Measurements from ENCODE around the gene PLEKHA5. TPM values are rescaled to one million over a fixed set of nuclear protein-coding genes. Genes with fewer than 3 reads are reported as not detected.
A peak's percentile ranks its signal among the peaks of the same experiment; 100 is the strongest.

The PLEKHA5 gene
- total RNA-seq, 1 donor from 2014 or later = 68.6 TPM

DNA sequence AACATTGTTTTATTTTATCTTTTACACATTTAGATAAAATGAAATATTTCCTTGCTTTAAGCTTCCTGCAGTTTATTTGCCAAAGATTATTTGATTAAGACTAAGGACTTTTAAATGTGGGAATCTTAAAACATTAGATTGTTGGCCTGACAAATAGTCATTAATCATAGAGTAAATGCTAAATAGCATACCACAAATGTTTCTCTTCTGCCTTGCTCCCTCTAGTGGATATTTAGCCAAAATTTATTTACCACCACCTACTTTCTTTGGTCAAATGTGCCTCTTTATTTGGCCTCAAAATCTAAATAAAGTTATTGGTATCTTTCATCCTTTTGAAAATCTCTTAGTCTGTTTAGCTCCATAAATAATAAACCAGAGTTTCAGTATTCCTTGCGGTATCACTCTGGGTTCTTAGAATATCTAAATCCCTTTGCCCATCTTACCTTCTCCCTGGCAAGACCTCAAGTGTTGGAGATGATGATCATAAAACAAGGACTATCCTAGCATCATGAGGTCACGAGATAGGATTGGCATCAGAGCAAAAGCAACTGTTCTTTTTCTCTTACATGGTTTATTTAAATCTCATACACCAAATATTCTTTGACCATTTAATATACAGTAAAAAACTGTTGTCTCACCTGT, 159.2 kb downstream of the PLEKHA5 start:
- peaks cover 45% of the 10 kb centered on the region for H3K36me3 Mint-ChIP-seq
- H3K9me3 Mint-ChIP-seq = no peaks in the 10 kb centered on the region
- H3K4me3 Mint-ChIP-seq = no peak overlapping the region
- DNase-seq (ENCODE audit: extremely low spot score, unreplicated experiment) = no peak
- H3K4me1 Mint-ChIP-seq (ENCODE audit: unreplicated experiment) = no peaks in the 10 kb centered on the region
- no peaks in the 10 kb centered on the region for H3K27me3 Mint-ChIP-seq
- no peak overlapping the region for H3K27ac Mint-ChIP-seq
- TF ChIP-seq, protein P1, sequence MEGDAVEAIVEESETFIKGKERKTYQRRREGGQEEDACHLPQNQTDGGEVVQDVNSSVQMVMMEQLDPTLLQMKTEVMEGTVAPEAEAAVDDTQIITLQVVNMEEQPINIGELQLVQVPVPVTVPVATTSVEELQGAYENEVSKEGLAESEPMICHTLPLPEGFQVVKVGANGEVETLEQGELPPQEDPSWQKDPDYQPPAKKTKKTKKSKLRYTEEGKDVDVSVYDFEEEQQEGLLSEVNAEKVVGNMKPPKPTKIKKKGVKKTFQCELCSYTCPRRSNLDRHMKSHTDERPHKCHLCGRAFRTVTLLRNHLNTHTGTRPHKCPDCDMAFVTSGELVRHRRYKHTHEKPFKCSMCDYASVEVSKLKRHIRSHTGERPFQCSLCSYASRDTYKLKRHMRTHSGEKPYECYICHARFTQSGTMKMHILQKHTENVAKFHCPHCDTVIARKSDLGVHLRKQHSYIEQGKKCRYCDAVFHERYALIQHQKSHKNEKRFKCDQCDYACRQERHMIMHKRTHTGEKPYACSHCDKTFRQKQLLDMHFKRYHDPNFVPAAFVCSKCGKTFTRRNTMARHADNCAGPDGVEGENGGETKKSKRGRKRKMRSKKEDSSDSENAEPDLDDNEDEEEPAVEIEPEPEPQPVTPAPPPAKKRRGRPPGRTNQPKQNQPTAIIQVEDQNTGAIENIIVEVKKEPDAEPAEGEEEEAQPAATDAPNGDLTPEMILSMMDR (conservative IDR thresholded peaks at IDR 0.05) = peak; percentile 84

DNA sequence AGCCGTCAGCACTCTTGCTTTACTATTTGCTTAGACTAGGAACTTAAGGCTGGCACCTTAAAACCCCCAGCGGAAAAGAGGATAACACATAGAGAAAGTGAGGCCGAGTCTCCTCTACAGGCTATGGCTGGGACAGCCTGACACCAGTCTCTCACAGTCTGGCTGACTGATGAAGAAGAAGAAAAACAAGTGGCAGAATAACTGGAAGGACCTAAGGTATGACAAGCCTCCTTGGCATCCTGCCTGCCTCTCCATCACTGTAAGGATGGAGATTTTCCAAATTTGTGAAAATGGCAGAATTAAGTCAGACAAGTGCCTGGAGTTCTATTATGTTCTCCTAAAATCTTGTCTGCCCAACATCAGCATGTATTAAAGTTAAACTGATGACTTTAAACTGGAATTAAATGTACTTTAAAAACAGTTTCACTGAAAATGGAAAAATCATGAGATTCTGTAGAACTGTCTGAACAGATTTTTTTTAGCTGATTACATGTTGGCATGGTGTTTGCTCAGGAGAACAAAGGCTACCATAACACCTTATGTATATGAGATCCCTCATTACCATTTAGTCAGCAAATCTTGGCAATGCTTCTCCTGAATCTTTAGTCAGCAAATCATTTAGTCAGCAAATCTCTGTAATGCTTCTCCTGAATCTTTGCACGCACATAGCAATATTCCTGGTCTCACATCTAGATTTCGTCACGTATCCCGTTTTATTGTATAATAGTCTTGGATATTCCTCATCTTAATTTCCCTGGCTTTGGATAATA, 169.5 kb downstream of the PLEKHA5 start:
- peaks cover 27% of the 10 kb centered on the region for H3K36me3 Mint-ChIP-seq
- no peak overlapping the region for H3K27ac Mint-ChIP-seq
- H3K4me1 Mint-ChIP-seq (ENCODE audit: unreplicated experiment) = no peaks in the 10 kb centered on the region
- H3K9me3 Mint-ChIP-seq = no peaks in the 10 kb centered on the region
- DNase-seq (ENCODE audit: extremely low spot score, unreplicated experiment) = no peak
- H3K4me3 Mint-ChIP-seq = no peak overlapping the region
- TF ChIP-seq, protein P1 (conservative IDR thresholded peaks at IDR 0.05) = no peak
- H3K27me3 Mint-ChIP-seq = no peaks in the 10 kb centered on the region

DNA sequence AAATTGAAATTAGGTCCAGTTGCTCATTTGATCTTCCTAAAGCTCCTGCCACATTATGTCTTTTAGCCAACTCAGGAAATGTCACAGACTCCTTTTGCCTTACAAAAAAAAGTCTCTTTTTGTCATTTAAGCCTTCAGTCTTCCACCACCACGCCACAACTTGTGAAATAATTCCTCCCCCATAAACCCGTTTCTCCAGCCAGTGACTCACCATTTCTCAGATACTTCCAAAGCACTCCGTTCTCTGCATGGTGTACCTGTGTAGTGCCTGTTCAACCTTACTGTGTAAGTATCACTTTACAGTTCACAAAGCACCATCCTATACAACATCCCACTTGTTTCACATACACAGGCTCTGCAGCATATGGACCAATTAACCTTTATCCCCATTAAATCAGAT, 170.2 kb downstream of the PLEKHA5 start:
- Mint-ChIP-seq H3K36me3 (peaks cover 23% of the 10 kb centered on the region), H3K27ac (peak overlapping the region; percentile 4), H3K4me1 (ENCODE audit: unreplicated experiment) (no peaks in the 10 kb centered on the region), H3K9me3 (no peaks in the 10 kb centered on the region), H3K27me3 (no peaks in the 10 kb centered on the region), H3K4me3 (no peak overlapping the region)
- DNase-seq (ENCODE audit: extremely low spot score, unreplicated experiment) = no peak
- TF ChIP-seq, protein P1 (conservative IDR thresholded peaks at IDR 0.05) = no peak

DNA sequence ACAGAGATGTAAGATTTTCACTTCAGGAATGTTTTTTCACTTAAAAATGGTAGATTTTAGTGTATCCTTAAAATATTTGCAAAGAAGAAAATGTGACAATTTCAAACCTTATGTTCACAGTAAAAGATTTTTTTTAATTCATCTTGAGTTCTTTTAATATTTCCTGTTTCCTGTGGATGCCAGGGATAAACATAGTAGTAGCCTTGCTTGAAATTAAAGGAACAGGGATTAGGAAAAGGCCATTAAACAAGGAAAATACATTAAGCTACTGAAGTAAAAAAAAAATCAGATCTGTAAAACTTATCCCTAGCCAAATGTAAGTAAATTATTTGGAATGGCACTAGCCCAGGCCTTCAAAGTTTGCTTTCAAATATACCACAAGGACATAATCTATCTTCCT, 171.7 kb downstream of the PLEKHA5 start:
- H3K4me3 Mint-ChIP-seq = no peak overlapping the region
- TF ChIP-seq, protein P1 (conservative IDR thresholded peaks at IDR 0.05) = no peak
- no peak for DNase-seq (ENCODE audit: extremely low spot score, unreplicated experiment)
- no peaks in the 10 kb centered on the region for H3K4me1 Mint-ChIP-seq (ENCODE audit: unreplicated experiment)
- no peaks in the 10 kb centered on the region for H3K27me3 Mint-ChIP-seq
- no peak overlapping the region for H3K27ac Mint-ChIP-seq
- no peaks in the 10 kb centered on the region for H3K9me3 Mint-ChIP-seq
- H3K36me3 Mint-ChIP-seq = peaks cover 22% of the 10 kb centered on the region

DNA sequence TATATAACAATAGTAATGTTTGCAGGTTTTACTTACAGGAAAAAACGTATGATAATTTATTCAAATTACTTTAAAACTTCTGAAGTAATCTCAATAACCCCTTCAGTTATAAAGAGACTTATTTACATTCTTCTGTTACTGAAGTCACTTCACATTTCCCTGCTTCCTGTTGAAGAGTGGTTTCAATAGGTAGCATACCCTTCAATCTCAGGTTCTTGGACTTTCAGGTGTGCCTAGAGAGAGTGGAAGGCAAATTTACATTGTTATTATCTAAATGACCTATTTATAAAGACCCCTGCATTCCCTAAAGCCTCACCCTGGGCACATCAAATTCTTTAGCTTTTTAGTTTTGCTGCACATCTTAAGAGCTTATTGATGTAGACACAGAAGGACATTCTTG, 172.2 kb downstream of the PLEKHA5 start:
- H3K4me3 Mint-ChIP-seq = no peak overlapping the region
- TF ChIP-seq, protein P1 (conservative IDR thresholded peaks at IDR 0.05) = no peak
- H3K4me1 Mint-ChIP-seq (ENCODE audit: unreplicated experiment) = no peaks in the 10 kb centered on the region
- H3K27ac Mint-ChIP-seq = peak overlapping the region; percentile 14
- H3K36me3 Mint-ChIP-seq = peaks cover 22% of the 10 kb centered on the region
- H3K9me3 Mint-ChIP-seq = no peaks in the 10 kb centered on the region
- H3K27me3 Mint-ChIP-seq = no peaks in the 10 kb centered on the region
- no peak for DNase-seq (ENCODE audit: extremely low spot score, unreplicated experiment)

All from type B pancreatic cell (in vitro differentiated cells).